ENCODE measurements around the gene SERPINB6. TPM values are rescaled to one million over a fixed set of nuclear protein-coding genes. Genes with fewer than 3 reads are reported as not detected.

The SERPINB6 gene
- total RNA-seq, 1 donor from 2014 or later: 93.8 TPM

GRCh38 chr6:2950713-2951112 is 20.7 kb downstream of the SERPINB6 start:
- H3K4me1 ChIP-seq: peaks cover 8% of the 10 kb centered on the region
- no peak for TF ChIP-seq POLR2AphosphoS5 (IDR thresholded peaks at IDR 0.05; ENCODE audit: insufficient read depth in 1 of 2, low read depth in 1 of 2)
- no peak for TF ChIP-seq POLR2A (IDR thresholded peaks at IDR 0.05)
- no peak for TF ChIP-seq CTCF (IDR thresholded peaks at IDR 0.05)
- no peak overlapping the region for H3K27ac ChIP-seq
- no peak overlapping the region for H3K4me3 ChIP-seq
- no peaks in the 10 kb centered on the region for H3K27me3 ChIP-seq
- H3K36me3 ChIP-seq: peaks cover 0 to 18% of the 10 kb centered on the region in 2 donors
- no peaks in the 10 kb centered on the region for H3K9me3 ChIP-seq
- intact Hi-C loops (cut with DNase I): loop anchor here (5.0 kb wide), 1 partner anchor 37 kb away; no protein-coding TSS in a partner anchor
- no peak for DNase-seq (ENCODE audit: extremely low spot score in 2 of 2)

GRCh38 chr6:2949536-2950083 is 21.8 kb downstream of the SERPINB6 start:
- Histone ChIP-seq H3K36me3 (peaks cover 0 to 18% of the 10 kb centered on the region in 2 donors), H3K9me3 (no peaks in the 10 kb centered on the region), H3K27me3 (no peaks in the 10 kb centered on the region), H3K4me3 (no peak overlapping the region), H3K27ac (no peak overlapping the region), H3K4me1 (peaks cover 8% of the 10 kb centered on the region)
- intact Hi-C loops (cut with DNase I): loop anchor here (5.0 kb wide), 1 partner anchor 38 kb away; no protein-coding TSS in a partner anchor
- peak in 1 of 2 donors; percentile 40 for DNase-seq (ENCODE audit: extremely low spot score in 2 of 2)
- TF ChIP-seq POLR2AphosphoS5 (IDR thresholded peaks at IDR 0.05; ENCODE audit: insufficient read depth in 1 of 2, low read depth in 1 of 2): no peak
- no peak for TF ChIP-seq POLR2A (IDR thresholded peaks at IDR 0.05)
- no peak for TF ChIP-seq CTCF (IDR thresholded peaks at IDR 0.05)

- H3K27me3 ChIP-seq: no peaks in the 10 kb centered on the region
- H3K27ac ChIP-seq: no peak overlapping the region
- no peak for TF ChIP-seq POLR2AphosphoS5 (IDR thresholded peaks at IDR 0.05; ENCODE audit: insufficient read depth in 1 of 2, low read depth in 1 of 2)
- intact Hi-C loops (cut with DNase I): no loop called here
- no peak for DNase-seq (ENCODE audit: extremely low spot score in 2 of 2)
- H3K9me3 ChIP-seq: no peaks in the 10 kb centered on the region
- peaks cover 0 to 18% of the 10 kb centered on the region in 2 donors for H3K36me3 ChIP-seq
- H3K4me3 ChIP-seq: no peak overlapping the region
- H3K4me1 ChIP-seq: peaks cover 8% of the 10 kb centered on the region
Observed at GRCh38 chr6:2949121-2949520, 22.2 kb downstream of the SERPINB6 start.

- no peaks in the 10 kb centered on the region for H3K27me3 ChIP-seq
- H3K36me3 ChIP-seq: peaks cover 0 to 18% of the 10 kb centered on the region in 2 donors
- intact Hi-C loops (cut with DNase I): no loop called here
- no peaks in the 10 kb centered on the region for H3K9me3 ChIP-seq
- H3K4me3 ChIP-seq: no peak overlapping the region
- no peak for TF ChIP-seq POLR2AphosphoS5 (IDR thresholded peaks at IDR 0.05; ENCODE audit: insufficient read depth in 1 of 2, low read depth in 1 of 2)
- no peak for TF ChIP-seq POLR2A (IDR thresholded peaks at IDR 0.05)
- TF ChIP-seq CTCF (IDR thresholded peaks at IDR 0.05): no peak
- no peak overlapping the region for H3K27ac ChIP-seq
- H3K4me1 ChIP-seq: peaks cover 10% of the 10 kb centered on the region
- no peak for DNase-seq (ENCODE audit: extremely low spot score in 2 of 2)
Observed at GRCh38 chr6:2948228-2949025, 22.9 kb downstream of the SERPINB6 start.

GRCh38 chr6:2947445-2947844 is 23.9 kb downstream of the SERPINB6 start:
- Histone ChIP-seq H3K9me3 (no peaks in the 10 kb centered on the region), H3K27me3 (no peaks in the 10 kb centered on the region), H3K4me1 (peaks cover 12% of the 10 kb centered on the region), H3K27ac (no peak overlapping the region), H3K4me3 (no peak overlapping the region), H3K36me3 (peaks cover 0 to 18% of the 10 kb centered on the region in 2 donors)
- intact Hi-C loops (cut with DNase I): no loop called here
- DNase-seq (ENCODE audit: extremely low spot score in 2 of 2): no peak
- TF ChIP-seq CTCF (IDR thresholded peaks at IDR 0.05) (no peak), POLR2AphosphoS5 (IDR thresholded peaks at IDR 0.05; ENCODE audit: insufficient read depth in 1 of 2, low read depth in 1 of 2) (no peak), POLR2A (IDR thresholded peaks at IDR 0.05) (no peak)
